K562 (cell line): ENCODE data around the gene DYNLT2B. TPM values are rescaled to one million over a fixed set of nuclear protein-coding genes. Genes with fewer than 3 reads are reported as not detected.

Source experiments
- CREB3 ChIP-seq: fragments of 450-650 bp; conservative IDR thresholded peaks from 2 replicates; pipeline ENCODE4 v1.6.1; 2016; ENCODE audit warnings: missing genetic modification characterization, low read depth, mild to moderate bottlenecking, missing compliant biosample characterization, moderate library complexity
- DMBX1 ChIP-seq: fragments of 250-450 bp; sonication (Bioruptor Pico); IDR thresholded peaks from 2 replicates; pipeline ENCODE4 v1.8.0; 2022; ENCODE audit warnings: inconsistent platforms, mild to moderate bottlenecking, moderate library complexity, borderline replicate concordance
- ERF ChIP-seq: fragments of 450-650 bp; formaldehyde crosslinking; IDR thresholded peaks from 2 replicates; pipeline ENCODE4 v1.4.0; 2020; ENCODE audit warnings: mild to moderate bottlenecking, mixed read lengths
- EZH2 ChIP-seq: IDR thresholded peaks from 2 replicates; pipeline ENCODE4 v1.6.1; 2012; ENCODE audit warnings: low read depth, mild to moderate bottlenecking, inconsistent platforms, low read length, borderline replicate concordance
- KLF6 ChIP-seq: fragments of 250-450 bp; sonication (Bioruptor Pico); IDR thresholded peaks from 2 replicates; pipeline ENCODE4 v1.4.0; 2020; ENCODE audit warnings: mild to moderate bottlenecking, moderate library complexity, borderline replicate concordance
- LARP7 ChIP-seq: fragments of 450-650 bp; IDR thresholded peaks from 2 replicates; pipeline ENCODE4 v1.6.1; 2016
- LCOR ChIP-seq: sonication (generic); formaldehyde crosslinking; IDR thresholded peaks from 2 replicates; pipeline ENCODE4 v1.8.0; 2022; ENCODE audit warnings: mild to moderate bottlenecking, missing genetic modification reagents
- MTF1 ChIP-seq: fragments of 250-450 bp; sonication (Bioruptor Pico); IDR thresholded peaks from 2 replicates; pipeline ENCODE4 v1.9.0; 2021; ENCODE audit warnings: moderate library complexity, mild to moderate bottlenecking, inconsistent platforms, borderline replicate concordance
- PCBP2 ChIP-seq: fragments of 200-400 bp; formaldehyde crosslinking; IDR thresholded peaks from 2 replicates; pipeline ENCODE4 v1.6.1; 2018; ENCODE audit warnings: low read length, low read depth, mild to moderate bottlenecking, moderate library complexity; ENCODE audit not compliant: poor library complexity, severe bottlenecking
- PPARD ChIP-seq: fragments of 250-450 bp; sonication (Bioruptor Pico); IDR thresholded peaks from 2 replicates; pipeline ENCODE4 v1.8.0; 2022; ENCODE audit warnings: inconsistent platforms, mild to moderate bottlenecking, moderate library complexity
- SMC3 ChIP-seq: conservative IDR thresholded peaks from 2 replicates; pipeline ENCODE4 v1.6.1; 2011; ENCODE audit warnings: low read depth, low read length, improper control_type of control experiment; ENCODE audit not compliant: insufficient read depth
- TAL1 ChIP-seq: fragments of 450-650 bp; IDR thresholded peaks from 2 replicates; pipeline ENCODE4 v1.6.1; 2016; ENCODE audit warnings: mild to moderate bottlenecking
- U2AF1 ChIP-seq: fragments of 200-400 bp; formaldehyde crosslinking; optimal IDR thresholded peaks from 2 replicates; pipeline ENCODE3; 2017; ENCODE audit warnings: mild to moderate bottlenecking, low read depth, low read length, moderate library complexity
- ZBTB33 ChIP-seq: sonication (generic); formaldehyde crosslinking; IDR thresholded peaks from 2 replicates; pipeline ENCODE4 v1.8.1; 2023; ENCODE audit warnings: mild to moderate bottlenecking, missing genetic modification reagents
- ZNF280B ChIP-seq: fragments of 250-450 bp; sonication (Bioruptor Pico); IDR thresholded peaks from 2 replicates; pipeline ENCODE4 v1.5.1; 2021; ENCODE audit warnings: mild to moderate bottlenecking
- polyA plus RNA-seq, 8 experiments: library from polyadenylated mRNA; depleted of rRNA in 4 of 8; stranded (reverse) in 5 of 8; unstranded in 3 of 8; fragments of >200 nt; fragmentation: Nextera tagmentation in 2 of 8; fragmentation: Illumina TruSeq in 1 of 8; extraction: Ambion mirVana in 2 of 8; extraction: Trizol in 1 of 8; gene quantifications; 2 replicates each; pipeline versions ENCODE4 v1.2.1 to v1.2.3, GENCODE V29; 2011 to 2014; ENCODE audit warnings: inconsistent platforms in 1 of 8, missing spikeins in 1 of 8
- total RNA-seq, 7 experiments: library from RNA; depleted of rRNA in 6 of 7; stranded (reverse); fragments of >200 nt in 6 of 7; fragmentation: Illumina TruSeq in 2 of 7; extraction: Trizol in 2 of 7; gene quantifications; 2 replicates each; pipeline versions ENCODE4 v1.2.1 to v1.2.3, GENCODE V29; 2011 to 2021; ENCODE audit warnings: low replicate concordance in 1 of 7
- TF ChIP-seq, protein P1 (sequence below): sonication (generic); formaldehyde crosslinking; IDR thresholded peaks from 2 replicates; pipeline ENCODE4 v1.8.1; 2023; ENCODE audit warnings: mild to moderate bottlenecking, missing genetic modification reagents
- TF ChIP-seq, protein P2 (sequence below): fragments of 250-450 bp; sonication (Bioruptor Pico); IDR thresholded peaks from 2 replicates; pipeline ENCODE4 v1.5.0; 2021

Gene DYNLT2B
- total and polyA plus RNA-seq, 9 of the 15 experiments (the other 6 are each of a cell fraction or from before 2014, with no cell fraction given): 6.5 to 19.9 (median 8.7) TPM

- TF ChIP-seq, protein P1, sequence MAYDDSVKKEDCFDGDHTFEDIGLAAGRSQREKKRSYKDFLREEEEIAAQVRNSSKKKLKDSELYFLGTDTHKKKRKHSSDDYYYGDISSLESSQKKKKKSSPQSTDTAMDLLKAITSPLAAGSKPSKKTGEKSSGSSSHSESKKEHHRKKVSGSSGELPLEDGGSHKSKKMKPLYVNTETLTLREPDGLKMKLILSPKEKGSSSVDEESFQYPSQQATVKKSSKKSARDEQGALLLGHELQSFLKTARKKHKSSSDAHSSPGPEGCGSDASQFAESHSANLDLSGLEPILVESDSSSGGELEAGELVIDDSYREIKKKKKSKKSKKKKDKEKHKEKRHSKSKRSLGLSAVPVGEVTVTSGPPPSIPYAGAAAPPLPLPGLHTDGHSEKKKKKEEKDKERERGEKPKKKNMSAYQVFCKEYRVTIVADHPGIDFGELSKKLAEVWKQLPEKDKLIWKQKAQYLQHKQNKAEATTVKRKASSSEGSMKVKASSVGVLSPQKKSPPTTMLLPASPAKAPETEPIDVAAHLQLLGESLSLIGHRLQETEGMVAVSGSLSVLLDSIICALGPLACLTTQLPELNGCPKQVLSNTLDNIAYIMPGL (CRISPR knock-in tag): no peak
- TF ChIP-seq ZNF280B (CRISPR knock-in tag): no peak
- TF ChIP-seq U2AF1: no peak
- no peak for TF ChIP-seq LCOR (CRISPR knock-in tag)
- TF ChIP-seq ZBTB33 (CRISPR knock-in tag): no peak
- no peak for TF ChIP-seq MTF1 (CRISPR knock-in tag)
- no peak for TF ChIP-seq SMC3
- no peak for TF ChIP-seq DMBX1
- no peak for TF ChIP-seq CREB3
- TF ChIP-seq PCBP2: no peak
- no peak for TF ChIP-seq KLF6
- TF ChIP-seq, protein P2, sequence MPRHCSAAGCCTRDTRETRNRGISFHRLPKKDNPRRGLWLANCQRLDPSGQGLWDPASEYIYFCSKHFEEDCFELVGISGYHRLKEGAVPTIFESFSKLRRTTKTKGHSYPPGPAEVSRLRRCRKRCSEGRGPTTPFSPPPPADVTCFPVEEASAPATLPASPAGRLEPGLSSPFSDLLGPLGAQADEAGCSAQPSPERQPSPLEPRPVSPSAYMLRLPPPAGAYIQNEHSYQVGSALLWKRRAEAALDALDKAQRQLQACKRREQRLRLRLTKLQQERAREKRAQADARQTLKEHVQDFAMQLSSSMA: no peak
- TF ChIP-seq LARP7: no peak
- TF ChIP-seq TAL1: no peak
- TF ChIP-seq EZH2: no peak
- TF ChIP-seq ERF (CRISPR knock-in tag): no peak
- no peak for TF ChIP-seq PPARD
Measured at GRCh38 chr3:196274585-196274984, 43.5 kb downstream of the DYNLT2B start (continued).
